HL-60 (cell line): Measurements from ENCODE around the gene AMN.

Experiments used
- DNase-seq, 2 experiments: peaks; one replicate each; pipeline ENCODE4 v3.0.0-alpha.2; 2010 to 2020; ENCODE audit warnings: low read depth in 1 of 2, low spot score in 1 of 2
- H3K27ac ChIP-seq: fragments of 250-450 bp; sonication (Bioruptor Pico); replicated peaks from 2 replicates; pipeline ENCODE4 v1.5.1; 2020; ENCODE audit warnings: mild to moderate bottlenecking, moderate library complexity
- H3K27me3 ChIP-seq: fragments of 250-450 bp; sonication (Bioruptor Pico); 2 replicates; pipeline ENCODE4 v1.5.1; 2021; ENCODE audit warnings: mild to moderate bottlenecking, moderate library complexity; ENCODE audit not compliant: insufficient read depth, poor library complexity, severe bottlenecking
- H3K4me3 ChIP-seq: replicated peaks from 2 replicates; pipeline ENCODE4 v1.5.1; 2011; ENCODE audit warnings: mild to moderate bottlenecking, control low read depth, low read length; ENCODE audit not compliant: insufficient read depth
- CTCF ChIP-seq: IDR thresholded peaks from one replicate; pipeline ENCODE4 v1.5.1; 2011; ENCODE audit warnings: low read length, control low read depth, inconsistent platforms; ENCODE audit not compliant: insufficient read depth
- GABPA ChIP-seq: IDR thresholded peaks from 2 replicates; pipeline ENCODE4 v1.6.1; 2012; ENCODE audit warnings: low read depth
- POLR2AphosphoS5 ChIP-seq: IDR thresholded peaks from 2 replicates; pipeline ENCODE4 v1.6.1; 2012; ENCODE audit warnings: low read depth
- REST ChIP-seq: IDR thresholded peaks from 2 replicates; pipeline ENCODE4 v1.6.1; 2012; ENCODE audit warnings: low read depth; ENCODE audit not compliant: insufficient replicate concordance
- SPI1 ChIP-seq: IDR thresholded peaks from 2 replicates; pipeline ENCODE4 v1.6.1; 2012; ENCODE audit warnings: low read depth, mild to moderate bottlenecking, borderline replicate concordance

AMN gene

GRCh38 chr14:102965971-102966655 is 43.6 kb downstream of the AMN start:
- Histone ChIP-seq H3K27me3 (no peaks in the 10 kb centered on the region), H3K27ac (no peak overlapping the region), H3K4me3 (no peak overlapping the region)
- DNase-seq, result no peak
- TF ChIP-seq SPI1 (peak; percentile 81), REST (no peak), GABPA (no peak)

GRCh38 chr14:102966681-102967505 is 44.4 kb downstream of the AMN start:
- no peak for DNase-seq
- Histone ChIP-seq H3K27me3 (no peaks in the 10 kb centered on the region), H3K27ac (no peak overlapping the region), H3K4me3 (no peak overlapping the region)
- no peak for TF ChIP-seq POLR2AphosphoS5
- no peak for TF ChIP-seq GABPA
- no peak for TF ChIP-seq CTCF
- TF ChIP-seq SPI1, result no peak
- TF ChIP-seq REST, result no peak

- Histone ChIP-seq H3K27ac (no peak overlapping the region), H3K27me3 (no peaks in the 10 kb centered on the region), H3K4me3 (no peak overlapping the region)
- TF ChIP-seq GABPA (no peak), CTCF (no peak), POLR2AphosphoS5 (no peak), SPI1 (no peak), REST (no peak)
- no peak for DNase-seq
Measured at GRCh38 chr14:102967506-102967795, 45.0 kb downstream of the AMN start.
